Measurements from ENCODE around the gene NRP2.

- TF ChIP-seq POLR2A (IDR thresholded peaks at IDR 0.05), result no peak
- TF ChIP-seq, protein P1, sequence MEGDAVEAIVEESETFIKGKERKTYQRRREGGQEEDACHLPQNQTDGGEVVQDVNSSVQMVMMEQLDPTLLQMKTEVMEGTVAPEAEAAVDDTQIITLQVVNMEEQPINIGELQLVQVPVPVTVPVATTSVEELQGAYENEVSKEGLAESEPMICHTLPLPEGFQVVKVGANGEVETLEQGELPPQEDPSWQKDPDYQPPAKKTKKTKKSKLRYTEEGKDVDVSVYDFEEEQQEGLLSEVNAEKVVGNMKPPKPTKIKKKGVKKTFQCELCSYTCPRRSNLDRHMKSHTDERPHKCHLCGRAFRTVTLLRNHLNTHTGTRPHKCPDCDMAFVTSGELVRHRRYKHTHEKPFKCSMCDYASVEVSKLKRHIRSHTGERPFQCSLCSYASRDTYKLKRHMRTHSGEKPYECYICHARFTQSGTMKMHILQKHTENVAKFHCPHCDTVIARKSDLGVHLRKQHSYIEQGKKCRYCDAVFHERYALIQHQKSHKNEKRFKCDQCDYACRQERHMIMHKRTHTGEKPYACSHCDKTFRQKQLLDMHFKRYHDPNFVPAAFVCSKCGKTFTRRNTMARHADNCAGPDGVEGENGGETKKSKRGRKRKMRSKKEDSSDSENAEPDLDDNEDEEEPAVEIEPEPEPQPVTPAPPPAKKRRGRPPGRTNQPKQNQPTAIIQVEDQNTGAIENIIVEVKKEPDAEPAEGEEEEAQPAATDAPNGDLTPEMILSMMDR (IDR thresholded peaks at IDR 0.05), result no peak
These were observed 122.8 kb downstream of the NRP2 start for GRCh38 chr2:205805136-205805535.

Data from transverse colon (tissue), 3 donors.